Fibroblast of skin of left quadriceps (primary cell): ENCODE results near the gene SLC4A11.

Experiments
- DNase-seq, 2 experiments: peaks; one replicate each; pipeline ENCODE4 v3.0.0-alpha.2; 2013; ENCODE audit warnings: low read depth in 2 of 2

Gene SLC4A11

GRCh38 chr20:3239026-3239866, at the start of gene SLC4A11:
Gene SLC4A11 (minus strand): TSS chr20:3239190. CDS start chr20:3239137, 53 bp downstream.
- no peak for DNase-seq

- DNase-seq, result peak; percentile 5 to 6
These were observed 44.3 kb upstream of the SLC4A11 start for GRCh38 chr20:3283222-3283820.

GRCh38 chr20:3282271-3283221, 43.6 kb upstream of the SLC4A11 start:
- no peak for DNase-seq

- no peak for DNase-seq
These were observed 42.4 kb upstream of the SLC4A11 start for GRCh38 chr20:3281437-3281836.

GRCh38 chr20:3279761-3280160, 40.8 kb upstream of the SLC4A11 start:
- no peak for DNase-seq

GRCh38 chr20:3277686-3278465, 38.9 kb upstream of the SLC4A11 start:
- no peak for DNase-seq

GRCh38 chr20:3276680-3277015, 37.7 kb upstream of the SLC4A11 start:
- no peak for DNase-seq

GRCh38 chr20:3275966-3276679, 37.1 kb upstream of the SLC4A11 start:
- DNase-seq, result no peak

- no peak for DNase-seq
These were observed 36.3 kb upstream of the SLC4A11 start for GRCh38 chr20:3275064-3275935.

GRCh38 chr20:3273371-3273770, 34.4 kb upstream of the SLC4A11 start:
- DNase-seq, result no peak

GRCh38 chr20:3270051-3270450, 31.1 kb upstream of the SLC4A11 start:
- DNase-seq, result no peak

GRCh38 chr20:3262566-3262965, 23.6 kb upstream of the SLC4A11 start:
- no peak for DNase-seq

- no peak for DNase-seq
These were observed 19.4 kb upstream of the SLC4A11 start for GRCh38 chr20:3258429-3258828.

GRCh38 chr20:3255728-3256127, 16.7 kb upstream of the SLC4A11 start:
- DNase-seq, result no peak

- DNase-seq, result no peak
These were observed 12.8 kb upstream of the SLC4A11 start for GRCh38 chr20:3251806-3252205.

GRCh38 chr20:3250091-3250504, 11.1 kb upstream of the SLC4A11 start:
- DNase-seq, result no peak

GRCh38 chr20:3248993-3249347, 10.0 kb upstream of the SLC4A11 start:
- no peak for DNase-seq

GRCh38 chr20:3248167-3248992, 9.4 kb upstream of the SLC4A11 start:
- no peak for DNase-seq

GRCh38 chr20:3247638-3248037, 8.6 kb upstream of the SLC4A11 start:
- DNase-seq, result no peak
